ENCODE data around the gene MYL12A.
A peak's percentile ranks its signal among the peaks of the same experiment; 100 is the strongest.

The MYL12A gene

GRCh38 chr18:3261373-3262233, 14.0 kb downstream of the MYL12A start, which contains the start of gene MYL12B:
Gene MYL12B (plus strand): TSS chr18:3262133. CDS start chr18:3272899, 10,766 bp downstream.
- peak; percentile 91 for DNase-seq (ENCODE audit: low read depth)
- TF ChIP-seq MAX (IDR thresholded peaks at IDR 0.05; ENCODE audit: low read depth, low read length) (no peak), CTCF (IDR thresholded peaks at IDR 0.05; ENCODE audit: low read depth, low read length) (no peak), POLR2A (IDR thresholded peaks at IDR 0.05; ENCODE audit: extremely low read depth, insufficient read length) (peak; percentile 54), MYC (IDR thresholded peaks at IDR 0.05; ENCODE audit: low read depth, low read length) (0 out of 2 replicates have a peak, but pooled peaks have one; percentile 24)

GRCh38 chr18:3262234-3263131, 14.9 kb downstream of the MYL12A start:
- peak; percentile 38 for DNase-seq (ENCODE audit: low read depth)
- no peak for TF ChIP-seq MAX (IDR thresholded peaks at IDR 0.05; ENCODE audit: low read depth, low read length)
- no peak for TF ChIP-seq MYC (IDR thresholded peaks at IDR 0.05; ENCODE audit: low read depth, low read length)
- TF ChIP-seq CTCF (IDR thresholded peaks at IDR 0.05; ENCODE audit: low read depth, low read length): no peak
- TF ChIP-seq POLR2A (IDR thresholded peaks at IDR 0.05; ENCODE audit: extremely low read depth, insufficient read length): no peak
- H3K4me3 ChIP-seq (ENCODE audit: low read depth, low read length): peak overlapping the region; percentile 99

More at GRCh38 chr18:3261373-3262233, 14.0 kb downstream of the MYL12A start, which contains the start of gene MYL12B:
- peak within 1 kb of the TSS; percentile 99 for H3K4me3 ChIP-seq (ENCODE audit: low read depth, low read length)

- no peak for DNase-seq (ENCODE audit: low read depth)
- H3K4me3 ChIP-seq (ENCODE audit: low read depth, low read length): peak overlapping the region; percentile 99
- no peak for TF ChIP-seq MYC (IDR thresholded peaks at IDR 0.05; ENCODE audit: low read depth, low read length)
- no peak for TF ChIP-seq CTCF (IDR thresholded peaks at IDR 0.05; ENCODE audit: low read depth, low read length)
- no peak for TF ChIP-seq MAX (IDR thresholded peaks at IDR 0.05; ENCODE audit: low read depth, low read length)
- no peak for TF ChIP-seq POLR2A (IDR thresholded peaks at IDR 0.05; ENCODE audit: extremely low read depth, insufficient read length)
Observed at GRCh38 chr18:3263132-3263700, 15.6 kb downstream of the MYL12A start.

- no peak for TF ChIP-seq POLR2A (IDR thresholded peaks at IDR 0.05; ENCODE audit: extremely low read depth, insufficient read length)
- no peak for TF ChIP-seq MYC (IDR thresholded peaks at IDR 0.05; ENCODE audit: low read depth, low read length)
- no peak for TF ChIP-seq CTCF (IDR thresholded peaks at IDR 0.05; ENCODE audit: low read depth, low read length)
- no peak for TF ChIP-seq MAX (IDR thresholded peaks at IDR 0.05; ENCODE audit: low read depth, low read length)
- peak; percentile 37 for DNase-seq (ENCODE audit: low read depth)
- peak overlapping the region; percentile 99 for H3K4me3 ChIP-seq (ENCODE audit: low read depth, low read length)
Observed at GRCh38 chr18:3264362-3264761, 16.8 kb downstream of the MYL12A start.

- TF ChIP-seq MAX (IDR thresholded peaks at IDR 0.05; ENCODE audit: low read depth, low read length): no peak
- no peak for TF ChIP-seq CTCF (IDR thresholded peaks at IDR 0.05; ENCODE audit: low read depth, low read length)
- no peak for TF ChIP-seq MYC (IDR thresholded peaks at IDR 0.05; ENCODE audit: low read depth, low read length)
- no peak for TF ChIP-seq POLR2A (IDR thresholded peaks at IDR 0.05; ENCODE audit: extremely low read depth, insufficient read length)
- no peak for DNase-seq (ENCODE audit: low read depth)
- no peak overlapping the region for H3K4me3 ChIP-seq (ENCODE audit: low read depth, low read length)
Observed at GRCh38 chr18:3265564-3266033, 18.0 kb downstream of the MYL12A start.

Measured in NB4 (cell line).